Activated CD4-positive, alpha-beta memory T cell treated with anti-CD3 and anti-CD28 coated beads, Interleukin-2, amount 10 ng/mL, durations not matched to agents 7 days and 5 days (primary cell): ENCODE data around the gene HOXB8. TPM values are rescaled to one million over a fixed set of nuclear protein-coding genes. Genes with fewer than 3 reads are reported as not detected.

Experiments used
- CTCF ChIA-PET: fragments of 350-600 bp; sonication (Branson Sonifier 250); formaldehyde crosslinking; loops from one replicate; lab custom pipeline; 2021; ENCODE audit warnings: antibody characterized with exemption, inconsistent platforms; lab: Charles Lee
- POLR2A ChIA-PET: fragments of 350-600 bp; sonication (Branson Sonifier 250); formaldehyde crosslinking; loops from one replicate; lab custom pipeline; 2021; ENCODE audit warnings: antibody characterized with exemption; lab: Charles Lee
- DNase-seq: peaks from one replicate; pipeline ENCODE4 v3.0.0-alpha.2; 2020
- H3K27ac Mint-ChIP-seq: one replicate; pipeline ENCODE4 v1.8.0; 2021; ENCODE audit warnings: mild to moderate bottlenecking, mixed read lengths
- H3K27me3 Mint-ChIP-seq: one replicate; pipeline ENCODE4 v1.8.0; 2021; ENCODE audit warnings: mixed read lengths
- H3K36me3 Mint-ChIP-seq: one replicate; pipeline ENCODE4 v1.8.0; 2021; ENCODE audit warnings: low read depth, mixed read lengths
- H3K4me1 Mint-ChIP-seq: one replicate; pipeline ENCODE4 v1.8.0; 2021; ENCODE audit warnings: mixed read lengths
- H3K4me3 Mint-ChIP-seq: one replicate; pipeline ENCODE4 v1.8.0; 2021; ENCODE audit warnings: mild to moderate bottlenecking, mixed read lengths
- H3K9me3 Mint-ChIP-seq: one replicate; pipeline ENCODE4 v1.8.0; 2021; ENCODE audit warnings: mixed read lengths
- total RNA-seq, 2 experiments: library from RNA; stranded (reverse); gene quantifications; one replicate each; pipeline ENCODE4 v1.2.3, GENCODE V29; 2021

The HOXB8 gene
- total RNA-seq, 2 experiments from 2014 or later: not detected

- CTCF ChIA-PET: interaction anchor here (0.9 to 1.8 kb wide), 9 partner anchors 10 to 292 kb away, joined by 3 to 8 read pairs (median 5); partner anchors contain the start of gene HOXB7
- POLR2A ChIA-PET: interaction anchor here (0.6 to 2.1 kb wide), 4 partner anchors 8 to 121 kb away, joined by 3 to 7 read pairs (median 4); partner anchors contain the start of gene HOXB5
Observed at GRCh38 chr17:48600244-48601098, 14.6 kb downstream of the HOXB8 start.

GRCh38 chr17:48599354-48599753 lies 15.7 kb downstream of the HOXB8 start:
- Mint-ChIP-seq H3K4me1 (peaks cover 58% of the 10 kb centered on the region), H3K27me3 (peaks cover 94% of the 10 kb centered on the region), H3K36me3 (no peaks in the 10 kb centered on the region), H3K9me3 (no peaks in the 10 kb centered on the region), H3K27ac (no peak overlapping the region), H3K4me3 (no peak overlapping the region)
- CTCF ChIA-PET: interaction anchor here (1.4 to 1.5 kb wide), 2 partner anchors 13 to 19 kb away, joined by 4 read pairs; no protein-coding TSS in a partner anchor
- DNase-seq: no peak
- POLR2A ChIA-PET: no interaction called here

More at GRCh38 chr17:48600244-48601098, 14.6 kb downstream of the HOXB8 start:
- Mint-ChIP-seq H3K36me3 (no peaks in the 10 kb centered on the region), H3K9me3 (no peaks in the 10 kb centered on the region), H3K27ac (no peak overlapping the region), H3K27me3 (peaks cover 97% of the 10 kb centered on the region), H3K4me1 (peaks cover 60% of the 10 kb centered on the region), H3K4me3 (no peak overlapping the region)
- DNase-seq: no peak

- CTCF ChIA-PET: interaction anchor here (1.4 to 1.5 kb wide), 2 partner anchors 14 to 20 kb away, joined by 4 read pairs; no protein-coding TSS in a partner anchor
- no peak for DNase-seq
- Mint-ChIP-seq H3K4me3 (no peak overlapping the region), H3K27ac (no peak overlapping the region), H3K27me3 (peaks cover 92% of the 10 kb centered on the region), H3K36me3 (no peaks in the 10 kb centered on the region), H3K4me1 (peaks cover 59% of the 10 kb centered on the region), H3K9me3 (no peaks in the 10 kb centered on the region)
- POLR2A ChIA-PET: no interaction called here
Observed at GRCh38 chr17:48598736-48599135, 16.4 kb downstream of the HOXB8 start.

GRCh38 chr17:48597778-48598631 lies 17.1 kb downstream of the HOXB8 start:
- ChIA-PET CTCF (interaction anchor here (1.4 to 1.5 kb wide), 2 partner anchors 15 to 21 kb away, joined by 4 read pairs; no protein-coding TSS in a partner anchor), POLR2A (no interaction called here)
- Mint-ChIP-seq H3K4me3 (peak overlapping the region; percentile 80), H3K36me3 (no peaks in the 10 kb centered on the region), H3K27ac (no peak overlapping the region), H3K4me1 (peaks cover 59% of the 10 kb centered on the region), H3K9me3 (no peaks in the 10 kb centered on the region), H3K27me3 (peaks cover 91% of the 10 kb centered on the region)
- peak; percentile 49 for DNase-seq

GRCh38 chr17:48597528-48597777 lies 17.6 kb downstream of the HOXB8 start:
- Mint-ChIP-seq H3K9me3 (no peaks in the 10 kb centered on the region), H3K4me3 (peak overlapping the region; percentile 80), H3K27me3 (peaks cover 90% of the 10 kb centered on the region), H3K36me3 (no peaks in the 10 kb centered on the region), H3K4me1 (peaks cover 59% of the 10 kb centered on the region), H3K27ac (no peak overlapping the region)
- ChIA-PET CTCF (no interaction called here), POLR2A (no interaction called here)
- no peak for DNase-seq

GRCh38 chr17:48596735-48597527 lies 18.2 kb downstream of the HOXB8 start:
- H3K4me1 Mint-ChIP-seq: peaks cover 55% of the 10 kb centered on the region
- ChIA-PET POLR2A (interaction anchor here (0.8 kb wide), 1 partner anchor 263 kb away, joined by 3 read pairs; no protein-coding TSS in a partner anchor), CTCF (interaction anchor here (0.6 to 2.0 kb wide), 4 partner anchors 22 to 246 kb away, joined by 3 to 6 read pairs (median 4); no protein-coding TSS in a partner anchor)
- DNase-seq: no peak
- no peaks in the 10 kb centered on the region for H3K36me3 Mint-ChIP-seq
- H3K9me3 Mint-ChIP-seq: no peaks in the 10 kb centered on the region
- peaks cover 88% of the 10 kb centered on the region for H3K27me3 Mint-ChIP-seq
- peak overlapping the region; percentile 80 for H3K4me3 Mint-ChIP-seq
- H3K27ac Mint-ChIP-seq: no peak overlapping the region

GRCh38 chr17:48596000-48596734 lies 18.9 kb downstream of the HOXB8 start:
- Mint-ChIP-seq H3K4me3 (peak overlapping the region; percentile 80), H3K27me3 (peaks cover 88% of the 10 kb centered on the region), H3K9me3 (no peaks in the 10 kb centered on the region), H3K27ac (no peak overlapping the region), H3K4me1 (peaks cover 53% of the 10 kb centered on the region), H3K36me3 (no peaks in the 10 kb centered on the region)
- DNase-seq: peak; percentile 50
- ChIA-PET POLR2A (interaction anchor here (0.8 kb wide), 1 partner anchor 262 kb away, joined by 3 read pairs; no protein-coding TSS in a partner anchor), CTCF (interaction anchor here (0.6 to 5.8 kb wide), 7 partner anchors 22 to 333 kb away, joined by 3 to 62 read pairs (median 6); no protein-coding TSS in a partner anchor)

GRCh38 chr17:48595278-48595999 lies 19.7 kb downstream of the HOXB8 start:
- H3K4me3 Mint-ChIP-seq: no peak overlapping the region

GRCh38 chr17:48594538-48595277 lies 20.4 kb downstream of the HOXB8 start:
- ChIA-PET POLR2A (interaction anchor here (0.8 to 1.4 kb wide), 2 partner anchors 18 to 259 kb away, joined by 3 to 7 read pairs; no protein-coding TSS in a partner anchor), CTCF (interaction anchor here (0.8 to 5.8 kb wide), 11 partner anchors 21 to 426 kb away, joined by 3 to 62 read pairs (median 5); partner anchors contain the start of gene HOXB8)
- H3K4me3 Mint-ChIP-seq: no peak overlapping the region
- H3K27me3 Mint-ChIP-seq: peaks cover 86% of the 10 kb centered on the region
- no peaks in the 10 kb centered on the region for H3K36me3 Mint-ChIP-seq
- no peaks in the 10 kb centered on the region for H3K9me3 Mint-ChIP-seq
- DNase-seq: no peak
- H3K27ac Mint-ChIP-seq: no peak overlapping the region
- H3K4me1 Mint-ChIP-seq: peaks cover 53% of the 10 kb centered on the region

More at GRCh38 chr17:48595278-48595999, 19.7 kb downstream of the HOXB8 start:
- no peak overlapping the region for H3K27ac Mint-ChIP-seq
- CTCF ChIA-PET: interaction anchor here (0.6 to 5.8 kb wide), 8 partner anchors 23 to 513 kb away, joined by 3 to 62 read pairs (median 6); no protein-coding TSS in a partner anchor
- no peak for DNase-seq
- H3K27me3 Mint-ChIP-seq: peaks cover 86% of the 10 kb centered on the region
- H3K4me1 Mint-ChIP-seq: peaks cover 53% of the 10 kb centered on the region
- H3K9me3 Mint-ChIP-seq: no peaks in the 10 kb centered on the region
- POLR2A ChIA-PET: interaction anchor here (0.8 kb wide), 1 partner anchor 17 kb away, joined by 3 read pairs; no protein-coding TSS in a partner anchor
- no peaks in the 10 kb centered on the region for H3K36me3 Mint-ChIP-seq

- Mint-ChIP-seq H3K4me3 (peak overlapping the region; percentile 71), H3K4me1 (peaks cover 53% of the 10 kb centered on the region)
- POLR2A ChIA-PET: interaction anchor here (1.0 to 2.0 kb wide), 10 partner anchors 7 to 272 kb away, joined by 3 to 7 read pairs (median 5); no protein-coding TSS in a partner anchor
Observed at GRCh38 chr17:48593840-48594537, 21.1 kb downstream of the HOXB8 start.

More at GRCh38 chr17:48593840-48594537, 21.1 kb downstream of the HOXB8 start:
- CTCF ChIA-PET: interaction anchor here (0.6 to 5.8 kb wide), 36 partner anchors 14 to 567 kb away, joined by 3 to 62 read pairs (median 5); partner anchors contain the start of gene HOXB8
- Mint-ChIP-seq H3K36me3 (no peaks in the 10 kb centered on the region), H3K9me3 (no peaks in the 10 kb centered on the region), H3K27me3 (peaks cover 86% of the 10 kb centered on the region), H3K27ac (no peak overlapping the region)
- DNase-seq: peak; percentile 84
